ENCODE data around the gene NEK5. TPM values are rescaled to one million over a fixed set of nuclear protein-coding genes. Genes with fewer than 3 reads are reported as not detected.

The NEK5 gene
- total and polyA plus RNA-seq, 2 of the 8 experiments (the other 6 are each of a cell fraction or from before 2014, with no cell fraction given): 0.12 to 0.35 TPM

GRCh38 chr13:52022356-52022755, 106.5 kb downstream of the NEK5 start (continued):
- no peak for TF ChIP-seq SIX5 (IDR thresholded peaks at IDR 0.05; ENCODE audit: low read depth, low read length)
- no peak for TF ChIP-seq BCL11A (IDR thresholded peaks at IDR 0.05; ENCODE audit: low read depth in 2 of 2, low read length in 2 of 2)
- TF ChIP-seq RBBP5 (IDR thresholded peaks at IDR 0.05; ENCODE audit: borderline replicate concordance, low read depth, low read length): no peak
- TF ChIP-seq EP300 (IDR thresholded peaks at IDR 0.05; ENCODE audit: borderline replicate concordance in 1 of 2, low read depth in 2 of 2, low read length in 2 of 2): no peak
- TF ChIP-seq SP1 (IDR thresholded peaks at IDR 0.05; ENCODE audit: low read depth, low read length): no peak
- TF ChIP-seq TAF1 (IDR thresholded peaks at IDR 0.05; ENCODE audit: low read depth, low read length): no peak

All from H1 (cell line).